ENCODE data around the gene AGBL1.

DNA sequence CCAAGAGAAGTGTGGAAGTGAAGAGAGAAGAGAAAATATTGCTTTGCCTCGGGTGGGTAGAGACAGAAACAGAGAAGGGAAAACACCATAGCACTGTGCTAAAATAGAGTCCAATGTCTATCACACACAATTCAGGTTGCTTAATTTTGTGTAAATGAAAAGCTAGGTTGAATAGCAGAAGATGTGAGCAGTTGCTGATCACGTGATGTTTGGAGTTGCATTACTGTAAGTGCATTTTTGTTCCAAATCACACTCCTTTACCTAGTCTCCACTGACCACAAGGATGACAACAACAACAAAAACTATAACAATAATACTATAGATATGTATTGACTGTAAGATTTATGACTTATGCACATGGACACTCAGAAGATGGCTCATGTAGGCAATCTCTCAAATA, 683.2 kb downstream of the AGBL1 start:
- no peak for TF ChIP-seq EZH2 (IDR thresholded peaks at IDR 0.05; ENCODE audit: borderline replicate concordance, low read length)
- TF ChIP-seq, protein P1, sequence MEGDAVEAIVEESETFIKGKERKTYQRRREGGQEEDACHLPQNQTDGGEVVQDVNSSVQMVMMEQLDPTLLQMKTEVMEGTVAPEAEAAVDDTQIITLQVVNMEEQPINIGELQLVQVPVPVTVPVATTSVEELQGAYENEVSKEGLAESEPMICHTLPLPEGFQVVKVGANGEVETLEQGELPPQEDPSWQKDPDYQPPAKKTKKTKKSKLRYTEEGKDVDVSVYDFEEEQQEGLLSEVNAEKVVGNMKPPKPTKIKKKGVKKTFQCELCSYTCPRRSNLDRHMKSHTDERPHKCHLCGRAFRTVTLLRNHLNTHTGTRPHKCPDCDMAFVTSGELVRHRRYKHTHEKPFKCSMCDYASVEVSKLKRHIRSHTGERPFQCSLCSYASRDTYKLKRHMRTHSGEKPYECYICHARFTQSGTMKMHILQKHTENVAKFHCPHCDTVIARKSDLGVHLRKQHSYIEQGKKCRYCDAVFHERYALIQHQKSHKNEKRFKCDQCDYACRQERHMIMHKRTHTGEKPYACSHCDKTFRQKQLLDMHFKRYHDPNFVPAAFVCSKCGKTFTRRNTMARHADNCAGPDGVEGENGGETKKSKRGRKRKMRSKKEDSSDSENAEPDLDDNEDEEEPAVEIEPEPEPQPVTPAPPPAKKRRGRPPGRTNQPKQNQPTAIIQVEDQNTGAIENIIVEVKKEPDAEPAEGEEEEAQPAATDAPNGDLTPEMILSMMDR (conservative IDR thresholded peaks at IDR 0.05 in 1 of 2, IDR thresholded peaks at IDR 0.05 in 1 of 2; ENCODE audit: extremely low read depth in 1 of 2, insufficient read depth in 1 of 2, low read depth in 1 of 2, low read length in 2 of 2): no peak
